ENCODE data around the gene ALDH5A1.
A peak's percentile ranks its signal among the peaks of the same experiment; 100 is the strongest.

Gene ALDH5A1

GRCh38 chr6:24494821-24495795 lies at the start of gene ALDH5A1:
TSS of gene ALDH5A1 (plus strand) at chr6:24494969. CDS start at chr6:24494997, 28 bp downstream.
- peak; percentile 55 for TF ChIP-seq CTCF (conservative IDR thresholded peaks at IDR 0.05)
- peak within 1 kb of the TSS; percentile 90 for H3K27ac ChIP-seq

- no peak overlapping the region for H3K27ac ChIP-seq
- TF ChIP-seq CTCF (conservative IDR thresholded peaks at IDR 0.05): no peak
These were observed 49.1 kb upstream of the ALDH5A1 start for GRCh38 chr6:24445704-24446103.

- TF ChIP-seq CTCF (conservative IDR thresholded peaks at IDR 0.05): no peak
- no peak overlapping the region for H3K27ac ChIP-seq
These were observed 48.1 kb upstream of the ALDH5A1 start for GRCh38 chr6:24446670-24447069.

- no peak overlapping the region for H3K27ac ChIP-seq
- no peak for TF ChIP-seq CTCF (conservative IDR thresholded peaks at IDR 0.05)
These were observed 46.4 kb upstream of the ALDH5A1 start for GRCh38 chr6:24448396-24448795.

- no peak for TF ChIP-seq CTCF (conservative IDR thresholded peaks at IDR 0.05)
- H3K27ac ChIP-seq: no peak overlapping the region
These were observed 45.8 kb upstream of the ALDH5A1 start for GRCh38 chr6:24448828-24449525.

- H3K27ac ChIP-seq: no peak overlapping the region
- TF ChIP-seq CTCF (conservative IDR thresholded peaks at IDR 0.05): no peak
These were observed 43.0 kb upstream of the ALDH5A1 start for GRCh38 chr6:24451581-24452388.

All from VCaP (cell line).